Upper lobe of left lung (tissue), 4 donors: ENCODE data around the gene TRDMT1.

ENCODE experiments used
- CTCF ChIP-seq, 6 experiments: fragments of 450-650 bp in 4 of 6; fragments of 200-600 bp in 2 of 6; sonication (generic) in 2 of 6; IDR thresholded peaks; one replicate each; pipeline ENCODE4 v1.5.1; 2016 to 2019; ENCODE audit warnings: antibody characterized with exemption in 6 of 6
- POLR2A ChIP-seq, 4 donors: fragments of 450-650 bp; IDR thresholded peaks; one replicate each; pipeline ENCODE4 v1.5.1; 2016 to 2017; ENCODE audit warnings: antibody characterized with exemption in 4 of 4, mild to moderate bottlenecking in 2 of 4

- TF ChIP-seq CTCF (IDR thresholded peaks at IDR 0.05) = no peak
- TF ChIP-seq POLR2A (IDR thresholded peaks at IDR 0.05) = no peak
Observed at GRCh38 chr10:17235136-17235535, 33.7 kb upstream of the TRDMT1 start.
